SK-N-DZ (cell line): ENCODE measurements around the gene GABARAPL1.

Source experiments
- DNase-seq: peaks from one replicate; pipeline ENCODE4 v3.0.0-alpha.2; 2015; ENCODE audit warnings: low spot score

Gene GABARAPL1

GRCh38 chr12:10234562-10234961, 21.9 kb downstream of the GABARAPL1 start:
- no peak for DNase-seq

- DNase-seq: peak; percentile 39
Measured at GRCh38 chr12:10235761-10236631, 23.3 kb downstream of the GABARAPL1 start.

- DNase-seq: no peak
Measured at GRCh38 chr12:10236720-10237119, 24.0 kb downstream of the GABARAPL1 start.

- no peak for DNase-seq
Measured at GRCh38 chr12:10238526-10238925, 25.8 kb downstream of the GABARAPL1 start.

- DNase-seq: no peak
Measured at GRCh38 chr12:10241290-10241689, 28.6 kb downstream of the GABARAPL1 start.

GRCh38 chr12:10241727-10242126, 29.1 kb downstream of the GABARAPL1 start:
- DNase-seq: no peak

GRCh38 chr12:10242539-10242938, 29.9 kb downstream of the GABARAPL1 start:
- DNase-seq: no peak

GRCh38 chr12:10243818-10244520, 31.3 kb downstream of the GABARAPL1 start:
- no peak for DNase-seq

GRCh38 chr12:10247436-10248058, 34.9 kb downstream of the GABARAPL1 start:
- DNase-seq: no peak

GRCh38 chr12:10249690-10250455, 37.2 kb downstream of the GABARAPL1 start:
- no peak for DNase-seq

GRCh38 chr12:10251669-10252068, 39.0 kb downstream of the GABARAPL1 start:
- DNase-seq: no peak

- no peak for DNase-seq
Measured at GRCh38 chr12:10252201-10252600, 39.5 kb downstream of the GABARAPL1 start.

GRCh38 chr12:10256064-10256463, 43.4 kb downstream of the GABARAPL1 start:
- DNase-seq: no peak

- DNase-seq: no peak
Measured at GRCh38 chr12:10260927-10261326, 48.2 kb downstream of the GABARAPL1 start.

- DNase-seq: peak; percentile 96
Measured at GRCh38 chr12:10268037-10268436, 55.4 kb downstream of the GABARAPL1 start.

GRCh38 chr12:10272467-10272866, 59.8 kb downstream of the GABARAPL1 start:
- no peak for DNase-seq
